Measurements from ENCODE around the gene RFPL3. TPM values are rescaled to one million over a fixed set of nuclear protein-coding genes. Genes with fewer than 3 reads are reported as not detected.

Gene RFPL3
- total and polyA plus RNA-seq, 2 experiments from 2014 or later: not detected

DNA sequence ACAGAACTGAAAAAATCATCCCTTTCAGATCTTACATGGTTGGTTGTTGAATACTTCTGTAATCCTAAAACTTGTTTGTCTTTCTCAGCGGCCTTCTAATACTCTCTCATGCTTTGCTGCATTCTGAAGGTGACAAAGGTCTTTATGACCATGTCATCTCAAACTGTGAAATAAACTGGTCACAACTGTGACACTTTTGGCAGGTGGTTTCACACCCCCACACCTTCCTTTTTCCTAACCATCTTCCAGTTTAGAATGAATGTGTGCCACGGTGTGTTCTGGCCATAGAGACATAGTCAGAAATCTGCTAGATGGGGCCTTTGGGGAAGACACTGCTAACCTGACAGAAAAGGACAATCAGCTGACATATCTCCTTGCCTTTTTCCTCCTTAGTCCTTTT is 14.7 kb upstream of the RFPL3 start:
- Histone ChIP-seq H3K9me2 (ENCODE audit: insufficient read depth) (no peaks in the 10 kb centered on the region), H2AFZ (no peak overlapping the region), H3K4me3 (no peak overlapping the region), H3K27me3 (ENCODE audit: insufficient read depth) (no peaks in the 10 kb centered on the region), H4K20me1 (replicated peaks; ENCODE audit: insufficient read depth) (no peaks in the 10 kb centered on the region), H3K79me2 (replicated peaks; ENCODE audit: insufficient read depth) (no peaks in the 10 kb centered on the region), H3K4me1 (ENCODE audit: insufficient read depth) (no peaks in the 10 kb centered on the region), H3K27ac (ENCODE audit: low read depth) (no peak overlapping the region), H3K4me2 (no peak overlapping the region), H3F3A (replicated peaks; ENCODE audit: low read depth) (no peaks in the 10 kb centered on the region), H3K36me3 (ENCODE audit: insufficient read depth) (no peaks in the 10 kb centered on the region)
- Mint-ChIP-seq H3K4me3 (no peak overlapping the region), H3K4me1 (peaks cover 4% of the 10 kb centered on the region; the same call in 2 of the 3 replicates), H3K27me3 (ENCODE audit: insufficient read depth, low read depth, poor library complexity) (peaks cover 4% of the 10 kb centered on the region), H3K36me3 (ENCODE audit: low read depth) (peaks cover 2% of the 10 kb centered on the region; the same call in 1 of the 3 replicates), H3K9me3 (peaks cover 6% of the 10 kb centered on the region; the same call in 2 of the 3 replicates), H3K27ac (no peak overlapping the region)
- TF ChIP-seq, protein P1, sequence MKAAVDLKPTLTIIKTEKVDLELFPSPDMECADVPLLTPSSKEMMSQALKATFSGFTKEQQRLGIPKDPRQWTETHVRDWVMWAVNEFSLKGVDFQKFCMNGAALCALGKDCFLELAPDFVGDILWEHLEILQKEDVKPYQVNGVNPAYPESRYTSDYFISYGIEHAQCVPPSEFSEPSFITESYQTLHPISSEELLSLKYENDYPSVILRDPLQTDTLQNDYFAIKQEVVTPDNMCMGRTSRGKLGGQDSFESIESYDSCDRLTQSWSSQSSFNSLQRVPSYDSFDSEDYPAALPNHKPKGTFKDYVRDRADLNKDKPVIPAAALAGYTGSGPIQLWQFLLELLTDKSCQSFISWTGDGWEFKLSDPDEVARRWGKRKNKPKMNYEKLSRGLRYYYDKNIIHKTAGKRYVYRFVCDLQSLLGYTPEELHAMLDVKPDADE (IDR thresholded peaks at IDR 0.05): no peak
- TF ChIP-seq, protein P2, sequence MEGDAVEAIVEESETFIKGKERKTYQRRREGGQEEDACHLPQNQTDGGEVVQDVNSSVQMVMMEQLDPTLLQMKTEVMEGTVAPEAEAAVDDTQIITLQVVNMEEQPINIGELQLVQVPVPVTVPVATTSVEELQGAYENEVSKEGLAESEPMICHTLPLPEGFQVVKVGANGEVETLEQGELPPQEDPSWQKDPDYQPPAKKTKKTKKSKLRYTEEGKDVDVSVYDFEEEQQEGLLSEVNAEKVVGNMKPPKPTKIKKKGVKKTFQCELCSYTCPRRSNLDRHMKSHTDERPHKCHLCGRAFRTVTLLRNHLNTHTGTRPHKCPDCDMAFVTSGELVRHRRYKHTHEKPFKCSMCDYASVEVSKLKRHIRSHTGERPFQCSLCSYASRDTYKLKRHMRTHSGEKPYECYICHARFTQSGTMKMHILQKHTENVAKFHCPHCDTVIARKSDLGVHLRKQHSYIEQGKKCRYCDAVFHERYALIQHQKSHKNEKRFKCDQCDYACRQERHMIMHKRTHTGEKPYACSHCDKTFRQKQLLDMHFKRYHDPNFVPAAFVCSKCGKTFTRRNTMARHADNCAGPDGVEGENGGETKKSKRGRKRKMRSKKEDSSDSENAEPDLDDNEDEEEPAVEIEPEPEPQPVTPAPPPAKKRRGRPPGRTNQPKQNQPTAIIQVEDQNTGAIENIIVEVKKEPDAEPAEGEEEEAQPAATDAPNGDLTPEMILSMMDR (conservative IDR thresholded peaks at IDR 0.05; ENCODE audit: low read depth in 2 of 2): no peak
- no peak for TF ChIP-seq EZH2 (IDR thresholded peaks at IDR 0.05; ENCODE audit: low read depth, unreplicated experiment)
- no peak for TF ChIP-seq NANOG (IDR thresholded peaks at IDR 0.05; ENCODE audit: borderline replicate concordance)
- TF ChIP-seq, protein P3, sequence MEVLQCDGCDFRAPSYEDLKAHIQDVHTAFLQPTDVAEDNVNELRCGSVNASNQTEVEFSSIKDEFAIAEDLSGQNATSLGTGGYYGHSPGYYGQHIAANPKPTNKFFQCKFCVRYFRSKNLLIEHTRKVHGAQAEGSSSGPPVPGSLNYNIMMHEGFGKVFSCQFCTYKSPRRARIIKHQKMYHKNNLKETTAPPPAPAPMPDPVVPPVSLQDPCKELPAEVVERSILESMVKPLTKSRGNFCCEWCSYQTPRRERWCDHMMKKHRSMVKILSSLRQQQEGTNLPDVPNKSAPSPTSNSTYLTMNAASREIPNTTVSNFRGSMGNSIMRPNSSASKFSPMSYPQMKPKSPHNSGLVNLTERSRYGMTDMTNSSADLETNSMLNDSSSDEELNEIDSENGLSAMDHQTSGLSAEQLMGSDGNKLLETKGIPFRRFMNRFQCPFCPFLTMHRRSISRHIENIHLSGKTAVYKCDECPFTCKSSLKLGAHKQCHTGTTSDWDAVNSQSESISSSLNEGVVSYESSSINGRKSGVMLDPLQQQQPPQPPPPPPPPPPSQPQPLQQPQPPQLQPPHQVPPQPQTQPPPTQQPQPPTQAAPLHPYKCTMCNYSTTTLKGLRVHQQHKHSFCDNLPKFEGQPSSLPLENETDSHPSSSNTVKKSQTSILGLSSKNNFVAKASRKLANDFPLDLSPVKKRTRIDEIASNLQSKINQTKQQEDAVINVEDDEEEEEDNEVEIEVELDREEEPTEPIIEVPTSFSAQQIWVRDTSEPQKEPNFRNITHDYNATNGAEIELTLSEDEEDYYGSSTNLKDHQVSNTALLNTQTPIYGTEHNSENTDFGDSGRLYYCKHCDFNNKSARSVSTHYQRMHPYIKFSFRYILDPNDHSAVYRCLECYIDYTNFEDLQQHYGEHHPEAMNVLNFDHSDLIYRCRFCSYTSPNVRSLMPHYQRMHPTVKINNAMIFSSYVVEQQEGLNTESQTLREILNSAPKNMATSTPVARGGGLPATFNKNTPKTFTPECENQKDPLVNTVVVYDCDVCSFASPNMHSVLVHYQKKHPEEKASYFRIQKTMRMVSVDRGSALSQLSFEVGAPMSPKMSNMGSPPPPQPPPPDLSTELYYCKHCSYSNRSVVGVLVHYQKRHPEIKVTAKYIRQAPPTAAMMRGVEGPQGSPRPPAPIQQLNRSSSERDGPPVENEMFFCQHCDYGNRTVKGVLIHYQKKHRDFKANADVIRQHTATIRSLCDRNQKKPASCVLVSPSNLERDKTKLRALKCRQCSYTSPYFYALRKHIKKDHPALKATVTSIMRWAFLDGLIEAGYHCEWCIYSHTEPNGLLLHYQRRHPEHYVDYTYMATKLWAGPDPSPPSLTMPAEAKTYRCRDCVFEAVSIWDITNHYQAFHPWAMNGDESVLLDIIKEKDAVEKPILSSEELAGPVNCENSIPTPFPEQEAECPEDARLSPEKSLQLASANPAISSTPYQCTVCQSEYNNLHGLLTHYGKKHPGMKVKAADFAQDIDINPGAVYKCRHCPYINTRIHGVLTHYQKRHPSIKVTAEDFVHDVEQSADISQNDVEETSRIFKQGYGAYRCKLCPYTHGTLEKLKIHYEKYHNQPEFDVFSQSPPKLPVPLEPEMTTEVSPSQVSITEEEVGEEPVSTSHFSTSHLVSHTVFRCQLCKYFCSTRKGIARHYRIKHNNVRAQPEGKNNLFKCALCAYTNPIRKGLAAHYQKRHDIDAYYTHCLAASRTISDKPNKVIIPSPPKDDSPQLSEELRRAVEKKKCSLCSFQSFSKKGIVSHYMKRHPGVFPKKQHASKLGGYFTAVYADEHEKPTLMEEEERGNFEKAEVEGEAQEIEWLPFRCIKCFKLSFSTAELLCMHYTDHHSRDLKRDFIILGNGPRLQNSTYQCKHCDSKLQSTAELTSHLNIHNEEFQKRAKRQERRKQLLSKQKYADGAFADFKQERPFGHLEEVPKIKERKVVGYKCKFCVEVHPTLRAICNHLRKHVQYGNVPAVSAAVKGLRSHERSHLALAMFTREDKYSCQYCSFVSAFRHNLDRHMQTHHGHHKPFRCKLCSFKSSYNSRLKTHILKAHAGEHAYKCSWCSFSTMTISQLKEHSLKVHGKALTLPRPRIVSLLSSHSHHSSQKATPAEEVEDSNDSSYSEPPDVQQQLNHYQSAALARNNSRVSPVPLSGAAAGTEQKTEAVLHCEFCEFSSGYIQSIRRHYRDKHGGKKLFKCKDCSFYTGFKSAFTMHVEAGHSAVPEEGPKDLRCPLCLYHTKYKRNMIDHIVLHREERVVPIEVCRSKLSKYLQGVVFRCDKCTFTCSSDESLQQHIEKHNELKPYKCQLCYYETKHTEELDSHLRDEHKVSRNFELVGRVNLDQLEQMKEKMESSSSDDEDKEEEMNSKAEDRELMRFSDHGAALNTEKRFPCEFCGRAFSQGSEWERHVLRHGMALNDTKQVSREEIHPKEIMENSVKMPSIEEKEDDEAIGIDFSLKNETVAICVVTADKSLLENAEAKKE (CRISPR knock-in tag; IDR thresholded peaks at IDR 0.05): no peak
- TF ChIP-seq JUNB (IDR thresholded peaks at IDR 0.05; ENCODE audit: unreplicated experiment): no peak
- no peak for TF ChIP-seq POLR2AphosphoS5 (IDR thresholded peaks at IDR 0.05; ENCODE audit: low read depth)
- TF ChIP-seq CREB1 (CRISPR knock-in tag; IDR thresholded peaks at IDR 0.05; ENCODE audit: low read depth): no peak
- no peak for TF ChIP-seq EZH2phosphoT487 (IDR thresholded peaks at IDR 0.05; ENCODE audit: unreplicated experiment)
- no peak for TF ChIP-seq ZNF114 (CRISPR knock-in tag; IDR thresholded peaks at IDR 0.05)
- TF ChIP-seq STAT1 (IDR thresholded peaks at IDR 0.05; ENCODE audit: unreplicated experiment): no peak
- no peak for TF ChIP-seq ZNF331 (CRISPR knock-in tag; IDR thresholded peaks at IDR 0.05; ENCODE audit: low read depth)
- TF ChIP-seq, protein P4, sequence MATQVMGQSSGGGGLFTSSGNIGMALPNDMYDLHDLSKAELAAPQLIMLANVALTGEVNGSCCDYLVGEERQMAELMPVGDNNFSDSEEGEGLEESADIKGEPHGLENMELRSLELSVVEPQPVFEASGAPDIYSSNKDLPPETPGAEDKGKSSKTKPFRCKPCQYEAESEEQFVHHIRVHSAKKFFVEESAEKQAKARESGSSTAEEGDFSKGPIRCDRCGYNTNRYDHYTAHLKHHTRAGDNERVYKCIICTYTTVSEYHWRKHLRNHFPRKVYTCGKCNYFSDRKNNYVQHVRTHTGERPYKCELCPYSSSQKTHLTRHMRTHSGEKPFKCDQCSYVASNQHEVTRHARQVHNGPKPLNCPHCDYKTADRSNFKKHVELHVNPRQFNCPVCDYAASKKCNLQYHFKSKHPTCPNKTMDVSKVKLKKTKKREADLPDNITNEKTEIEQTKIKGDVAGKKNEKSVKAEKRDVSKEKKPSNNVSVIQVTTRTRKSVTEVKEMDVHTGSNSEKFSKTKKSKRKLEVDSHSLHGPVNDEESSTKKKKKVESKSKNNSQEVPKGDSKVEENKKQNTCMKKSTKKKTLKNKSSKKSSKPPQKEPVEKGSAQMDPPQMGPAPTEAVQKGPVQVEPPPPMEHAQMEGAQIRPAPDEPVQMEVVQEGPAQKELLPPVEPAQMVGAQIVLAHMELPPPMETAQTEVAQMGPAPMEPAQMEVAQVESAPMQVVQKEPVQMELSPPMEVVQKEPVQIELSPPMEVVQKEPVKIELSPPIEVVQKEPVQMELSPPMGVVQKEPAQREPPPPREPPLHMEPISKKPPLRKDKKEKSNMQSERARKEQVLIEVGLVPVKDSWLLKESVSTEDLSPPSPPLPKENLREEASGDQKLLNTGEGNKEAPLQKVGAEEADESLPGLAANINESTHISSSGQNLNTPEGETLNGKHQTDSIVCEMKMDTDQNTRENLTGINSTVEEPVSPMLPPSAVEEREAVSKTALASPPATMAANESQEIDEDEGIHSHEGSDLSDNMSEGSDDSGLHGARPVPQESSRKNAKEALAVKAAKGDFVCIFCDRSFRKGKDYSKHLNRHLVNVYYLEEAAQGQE (IDR thresholded peaks at IDR 0.05; ENCODE audit: unreplicated experiment): no peak
- ATAC-seq: no peak
- no peak for DNase-seq (ENCODE audit: low spot score)

Data from GM23338 (cell line).